GM12801 (cell line): ENCODE data around the gene CCSER1.

Source experiments
- TF ChIP-seq, protein P1 (sequence below): IDR thresholded peaks from one replicate; pipeline ENCODE4 v1.5.1; 2011; ENCODE audit warnings: control low read depth; ENCODE audit not compliant: insufficient read length; ENCODE audit errors: extremely low read depth

The CCSER1 gene

DNA sequence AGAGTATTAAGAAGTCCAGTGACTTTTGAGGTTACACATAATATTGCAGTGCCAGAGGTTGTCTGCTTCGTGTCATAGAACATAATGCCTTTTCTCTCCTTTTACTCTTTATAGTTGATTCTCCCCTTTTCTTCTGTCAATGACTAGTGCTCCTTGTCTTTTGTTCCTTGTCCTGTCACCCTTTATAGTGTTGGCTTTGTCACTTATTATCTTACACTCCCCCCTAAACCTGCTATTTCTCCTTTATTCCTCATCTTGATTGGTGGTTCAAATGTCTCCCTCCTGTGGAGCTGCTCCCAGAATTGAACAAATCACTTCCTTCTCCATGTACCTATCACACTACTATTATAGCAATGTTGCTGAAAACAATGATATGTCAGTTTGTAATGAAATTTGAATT, 1320.0 kb downstream of the CCSER1 start:
- TF ChIP-seq, protein P1, sequence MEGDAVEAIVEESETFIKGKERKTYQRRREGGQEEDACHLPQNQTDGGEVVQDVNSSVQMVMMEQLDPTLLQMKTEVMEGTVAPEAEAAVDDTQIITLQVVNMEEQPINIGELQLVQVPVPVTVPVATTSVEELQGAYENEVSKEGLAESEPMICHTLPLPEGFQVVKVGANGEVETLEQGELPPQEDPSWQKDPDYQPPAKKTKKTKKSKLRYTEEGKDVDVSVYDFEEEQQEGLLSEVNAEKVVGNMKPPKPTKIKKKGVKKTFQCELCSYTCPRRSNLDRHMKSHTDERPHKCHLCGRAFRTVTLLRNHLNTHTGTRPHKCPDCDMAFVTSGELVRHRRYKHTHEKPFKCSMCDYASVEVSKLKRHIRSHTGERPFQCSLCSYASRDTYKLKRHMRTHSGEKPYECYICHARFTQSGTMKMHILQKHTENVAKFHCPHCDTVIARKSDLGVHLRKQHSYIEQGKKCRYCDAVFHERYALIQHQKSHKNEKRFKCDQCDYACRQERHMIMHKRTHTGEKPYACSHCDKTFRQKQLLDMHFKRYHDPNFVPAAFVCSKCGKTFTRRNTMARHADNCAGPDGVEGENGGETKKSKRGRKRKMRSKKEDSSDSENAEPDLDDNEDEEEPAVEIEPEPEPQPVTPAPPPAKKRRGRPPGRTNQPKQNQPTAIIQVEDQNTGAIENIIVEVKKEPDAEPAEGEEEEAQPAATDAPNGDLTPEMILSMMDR = no peak

DNA sequence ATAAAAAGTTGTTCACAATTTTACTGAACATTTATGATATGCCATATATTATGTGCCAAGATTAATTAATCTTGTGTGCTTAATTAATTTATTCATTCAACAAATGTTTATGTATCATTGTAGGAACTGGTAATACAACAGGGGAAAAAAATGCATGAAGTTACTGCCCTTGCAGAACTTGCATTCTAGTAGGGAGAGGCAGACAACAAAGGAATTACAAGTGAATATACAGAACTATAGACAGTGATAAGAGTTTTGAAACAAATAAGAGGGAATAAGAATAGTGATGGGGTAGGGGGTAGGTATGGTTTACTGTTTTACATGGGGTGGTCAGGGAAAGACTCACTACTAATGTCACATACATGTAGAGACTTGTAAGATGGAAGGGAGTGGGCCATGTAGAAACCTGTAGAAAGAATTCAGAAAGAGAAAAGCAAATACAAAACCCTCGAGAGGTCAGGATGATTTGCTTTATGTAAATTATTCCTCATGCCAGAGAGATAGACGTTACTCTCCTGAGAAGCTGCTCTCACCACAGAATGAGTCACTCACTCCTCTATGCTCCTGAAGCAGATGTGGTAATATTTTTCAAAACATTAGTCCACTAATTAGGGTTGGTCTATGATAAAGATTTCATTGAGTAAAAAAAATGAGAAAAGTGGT, 1321.6 kb downstream of the CCSER1 start:
- TF ChIP-seq, protein P1 = no peak

DNA sequence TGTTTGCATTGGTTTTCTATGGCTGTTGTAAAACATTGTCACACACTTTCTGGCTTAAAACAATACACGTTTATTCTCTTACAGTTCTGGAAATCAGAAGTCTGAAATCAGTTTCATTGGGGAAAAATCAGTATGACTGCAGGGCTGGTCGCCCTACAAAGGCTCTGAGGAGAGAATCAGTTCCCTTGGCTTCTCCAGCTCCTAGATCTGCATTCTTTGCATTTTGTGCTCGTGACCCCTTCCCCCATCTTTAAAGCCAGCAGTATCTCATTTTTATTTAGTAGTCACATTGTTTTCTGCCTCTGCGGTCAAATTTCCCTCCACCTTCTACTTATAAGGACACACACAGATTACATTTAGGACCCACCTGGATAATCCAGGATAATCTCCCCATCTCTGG, 1326.9 kb downstream of the CCSER1 start:
- TF ChIP-seq, protein P1 = no peak

DNA sequence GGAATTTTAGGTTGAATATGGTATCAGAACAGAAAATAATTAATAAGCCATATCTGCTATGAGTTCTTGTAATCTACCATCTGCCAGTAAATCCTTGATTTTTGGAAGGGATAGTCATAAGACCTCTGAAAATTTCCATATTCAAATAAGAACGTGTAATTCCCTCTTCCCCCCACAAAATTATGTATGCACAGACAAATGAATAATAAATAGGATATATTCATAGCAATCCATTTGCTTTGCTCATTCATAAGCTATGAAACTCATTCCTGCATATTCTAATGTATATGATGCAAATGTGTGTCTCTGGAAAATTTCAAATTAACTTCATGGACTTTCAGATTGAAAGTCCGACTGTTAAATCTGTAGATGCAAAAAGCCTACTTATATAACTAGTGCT, 1343.5 kb downstream of the CCSER1 start:
- TF ChIP-seq, protein P1 = no peak

DNA sequence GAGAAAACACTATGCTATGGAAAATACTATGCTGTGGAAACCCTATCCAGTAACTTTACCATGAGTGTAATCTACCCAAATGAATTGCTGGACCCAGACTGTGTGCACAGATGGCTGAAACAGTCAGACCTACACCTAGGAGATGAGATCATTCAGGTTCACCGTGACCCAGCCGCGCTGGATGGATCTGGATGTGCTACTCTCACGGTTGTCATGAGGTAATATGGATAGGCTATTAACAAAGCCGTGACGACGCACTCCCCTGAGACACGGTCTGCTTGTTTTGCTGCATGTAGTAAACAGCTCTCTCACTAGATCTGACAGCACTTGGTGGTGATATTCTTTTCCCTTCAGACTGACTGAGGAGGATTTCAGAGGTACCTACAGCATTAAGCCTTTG, 1344.1 kb downstream of the CCSER1 start:
- TF ChIP-seq, protein P1 = no peak

DNA sequence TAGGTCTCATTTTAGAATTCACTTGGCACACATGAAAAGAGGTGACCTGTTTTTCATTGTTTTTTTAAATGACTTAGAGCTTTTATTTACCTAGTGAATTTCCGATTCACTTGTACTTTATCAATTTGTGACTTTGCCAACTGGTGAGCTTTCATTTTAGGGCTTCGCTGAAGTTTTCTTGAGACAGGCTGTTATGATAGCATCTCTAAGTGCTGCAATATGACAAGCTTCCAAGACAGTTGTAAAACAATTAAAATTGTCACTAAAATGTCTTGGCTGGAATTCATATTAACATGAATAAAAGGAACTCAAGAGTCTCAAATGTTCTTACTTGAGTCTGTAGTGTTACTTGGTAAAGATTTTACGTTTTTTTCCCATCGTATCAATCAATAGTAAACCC, 1344.9 kb downstream of the CCSER1 start:
- TF ChIP-seq, protein P1 = no peak

DNA sequence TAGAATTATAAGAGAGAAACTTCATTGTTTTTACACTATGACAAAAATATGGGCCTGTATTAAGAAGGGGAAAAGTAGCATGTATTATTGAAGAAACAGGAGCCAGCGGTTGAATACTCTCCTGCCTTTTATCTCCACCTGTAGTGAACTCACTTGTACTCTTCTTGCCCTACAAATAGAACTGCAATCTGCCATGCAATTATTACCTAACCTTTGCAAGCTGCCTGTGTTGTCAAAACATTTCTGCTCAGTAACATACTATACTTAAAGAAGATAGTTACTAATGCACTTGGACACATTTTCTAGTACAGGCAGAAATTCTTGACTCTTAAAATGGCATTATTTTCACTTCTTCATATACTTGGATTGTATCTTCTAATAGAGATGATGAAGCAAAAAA, 1358.2 kb downstream of the CCSER1 start:
- TF ChIP-seq, protein P1 = no peak

DNA sequence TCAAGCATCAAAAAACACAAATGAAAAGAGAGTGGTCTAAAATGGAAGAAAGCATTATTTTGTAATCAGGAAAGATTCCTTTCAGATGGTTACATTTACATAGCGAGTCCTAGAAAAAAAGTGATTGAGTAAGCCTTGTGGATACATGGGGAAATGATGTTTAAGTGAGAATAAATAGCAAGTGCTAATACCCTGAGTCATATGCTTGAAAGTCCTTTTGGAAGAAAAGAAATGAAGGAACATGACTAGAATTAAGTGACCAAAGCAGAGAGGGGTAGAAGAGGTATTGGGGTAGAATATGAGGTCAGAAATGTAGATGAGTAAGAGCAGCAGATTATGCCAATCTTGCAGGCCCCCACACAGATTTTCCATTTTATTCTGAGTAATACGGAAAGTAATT, 1361.8 kb downstream of the CCSER1 start:
- TF ChIP-seq, protein P1 = no peak
